Activated CD8-positive, alpha-beta memory T cell treated with anti-CD3 and anti-CD28 coated beads, Interleukin-2, amount 50 U/mL, for 4 hours (primary cell): ENCODE results near the gene REM2.

Experiments used
- DNase-seq: peaks from one replicate; pipeline ENCODE4 v3.0.0-alpha.2; 2020

Gene REM2

DNA sequence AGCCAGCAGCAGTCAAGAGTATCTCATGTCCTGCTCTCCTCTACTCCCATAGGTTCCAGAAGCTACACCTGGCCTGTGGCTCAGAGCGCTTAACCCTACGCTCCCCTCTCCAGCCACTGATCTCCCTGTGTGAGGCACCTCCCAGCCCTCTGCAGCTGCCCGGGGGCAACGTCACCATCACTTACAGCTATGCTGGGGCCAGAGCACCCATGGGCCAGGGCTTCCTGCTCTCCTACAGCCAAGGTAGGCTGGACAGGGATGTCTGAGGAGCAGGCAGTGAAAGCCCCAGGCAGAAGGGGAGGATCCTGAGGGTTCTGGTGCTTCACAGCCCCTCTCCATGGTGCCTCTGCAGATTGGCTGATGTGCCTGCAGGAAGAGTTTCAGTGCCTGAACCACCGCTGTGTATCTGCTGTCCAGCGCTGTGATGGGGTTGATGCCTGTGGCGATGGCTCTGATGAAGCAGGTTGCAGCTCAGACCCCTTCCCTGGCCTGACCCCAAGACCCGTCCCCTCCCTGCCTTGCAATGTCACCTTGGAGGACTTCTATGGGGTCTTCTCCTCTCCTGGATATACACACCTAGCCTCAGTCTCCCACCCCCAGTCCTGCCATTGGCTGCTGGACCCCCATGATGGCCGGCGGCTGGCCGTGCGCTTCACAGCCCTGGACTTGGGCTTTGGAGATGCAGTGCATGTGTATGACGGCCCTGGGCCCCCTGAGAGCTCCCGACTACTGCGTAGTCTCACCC is 7.8 kb upstream of the REM2 start:
- no peak for DNase-seq

DNA sequence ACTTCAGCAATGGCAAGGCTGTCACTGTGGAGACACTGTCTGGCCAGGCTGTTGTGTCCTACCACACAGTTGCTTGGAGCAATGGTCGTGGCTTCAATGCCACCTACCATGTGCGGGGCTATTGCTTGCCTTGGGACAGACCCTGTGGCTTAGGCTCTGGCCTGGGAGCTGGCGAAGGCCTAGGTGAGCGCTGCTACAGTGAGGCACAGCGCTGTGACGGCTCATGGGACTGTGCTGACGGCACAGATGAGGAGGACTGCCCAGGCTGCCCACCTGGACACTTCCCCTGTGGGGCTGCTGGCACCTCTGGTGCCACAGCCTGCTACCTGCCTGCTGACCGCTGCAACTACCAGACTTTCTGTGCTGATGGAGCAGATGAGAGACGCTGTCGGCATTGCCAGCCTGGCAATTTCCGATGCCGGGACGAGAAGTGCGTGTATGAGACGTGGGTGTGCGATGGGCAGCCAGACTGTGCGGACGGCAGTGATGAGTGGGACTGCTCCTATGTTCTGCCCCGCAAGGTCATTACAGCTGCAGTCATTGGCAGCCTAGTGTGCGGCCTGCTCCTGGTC is 7.2 kb upstream of the REM2 start:
- no peak for DNase-seq

DNA sequence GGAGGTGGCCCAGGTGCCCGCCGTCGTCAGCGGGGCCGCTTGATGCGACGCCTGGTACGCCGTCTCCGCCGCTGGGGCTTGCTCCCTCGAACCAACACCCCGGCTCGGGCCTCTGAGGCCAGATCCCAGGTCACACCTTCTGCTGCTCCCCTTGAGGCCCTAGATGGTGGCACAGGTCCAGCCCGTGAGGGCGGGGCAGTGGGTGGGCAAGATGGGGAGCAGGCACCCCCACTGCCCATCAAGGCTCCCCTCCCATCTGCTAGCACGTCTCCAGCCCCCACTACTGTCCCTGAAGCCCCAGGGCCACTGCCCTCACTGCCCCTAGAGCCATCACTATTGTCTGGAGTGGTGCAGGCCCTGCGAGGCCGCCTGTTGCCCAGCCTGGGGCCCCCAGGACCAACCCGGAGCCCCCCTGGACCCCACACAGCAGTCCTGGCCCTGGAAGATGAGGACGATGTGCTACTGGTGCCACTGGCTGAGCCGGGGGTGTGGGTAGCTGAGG is 6.0 kb upstream of the REM2 start:
- no peak for DNase-seq

- DNase-seq, result no peak
Observed at GRCh38 chr14:22878271-22879246, 4.5 kb upstream of the REM2 start.

GRCh38 chr14:22882064-22882463 is 958 bp upstream of the REM2 start:
- DNase-seq, result no peak

GRCh38 chr14:22882529-22883172 is 371 bp upstream of the REM2 start:
- peak; percentile 59 for DNase-seq

DNA sequence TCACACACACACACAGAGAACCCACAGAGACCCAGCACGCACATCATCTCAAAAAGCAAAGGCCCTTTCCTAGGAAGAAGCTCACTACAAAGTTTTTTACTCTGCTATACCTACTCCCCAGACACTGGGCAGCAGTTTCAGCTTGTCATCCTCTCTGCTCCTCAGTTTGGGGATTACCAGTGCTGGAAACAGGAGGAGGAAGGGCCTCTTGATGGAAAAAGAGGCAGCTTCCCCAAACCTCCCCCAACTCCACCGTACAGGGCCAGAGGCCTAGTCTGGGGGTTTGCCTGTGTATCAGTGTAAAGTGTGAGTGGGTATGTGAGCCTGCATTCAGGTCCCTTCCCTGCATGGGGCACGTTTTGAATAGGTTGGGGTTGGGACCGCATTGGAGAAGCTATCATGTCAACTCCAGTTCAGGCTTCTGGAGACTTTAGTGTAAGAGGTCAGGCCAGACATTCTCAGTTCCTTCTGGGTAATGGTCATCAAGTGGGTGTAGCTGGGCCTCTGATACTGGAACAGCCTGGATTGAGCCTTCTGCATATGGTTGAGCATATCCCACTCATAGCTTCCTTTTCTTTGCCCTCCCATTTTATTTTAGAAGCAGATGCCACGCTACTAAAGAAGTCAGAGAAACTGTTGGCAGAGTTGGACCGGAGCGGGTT is 1.2 kb downstream of the REM2 start:
- no peak for DNase-seq

DNA sequence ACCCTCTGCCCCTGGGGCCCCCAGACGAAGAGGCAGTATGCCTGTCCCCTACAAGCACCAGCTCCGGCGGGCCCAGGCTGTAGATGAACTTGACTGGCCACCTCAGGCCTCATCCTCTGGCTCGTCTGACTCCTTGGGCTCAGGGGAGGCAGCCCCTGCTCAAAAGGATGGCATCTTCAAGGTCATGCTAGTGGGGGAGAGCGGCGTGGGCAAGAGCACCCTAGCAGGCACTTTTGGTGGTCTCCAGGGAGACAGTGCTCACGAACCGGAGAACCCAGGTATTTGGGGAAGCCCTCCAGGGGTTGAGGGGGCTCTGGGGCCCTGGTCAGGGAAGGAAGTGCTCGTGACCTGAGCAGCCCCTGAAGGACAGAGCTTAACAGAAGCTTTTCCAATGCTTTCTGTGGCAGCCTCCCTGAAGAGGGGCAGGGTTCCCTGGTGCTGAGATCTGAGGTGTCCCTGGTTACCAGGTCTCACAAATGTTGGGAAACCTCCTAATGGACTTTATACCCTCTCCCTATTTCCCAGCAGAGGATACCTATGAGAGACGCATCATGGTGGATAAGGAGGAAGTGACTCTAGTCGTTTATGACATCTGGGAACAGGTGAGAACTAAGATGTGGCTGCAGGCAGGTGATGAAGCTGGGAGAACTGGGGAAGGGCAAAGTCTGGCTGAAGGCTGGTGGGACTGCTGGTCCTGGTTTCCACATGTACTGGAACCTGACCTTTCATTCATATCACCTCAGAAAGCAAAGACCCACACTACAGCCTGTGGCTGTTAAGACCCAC is 1.9 kb downstream of the REM2 start:
- DNase-seq, result no peak

GRCh38 chr14:22885975-22886374 is 3.0 kb downstream of the REM2 start:
- no peak for DNase-seq

- DNase-seq, result peak; percentile 62
Observed at GRCh38 chr14:22886500-22887259, 3.7 kb downstream of the REM2 start.

DNA sequence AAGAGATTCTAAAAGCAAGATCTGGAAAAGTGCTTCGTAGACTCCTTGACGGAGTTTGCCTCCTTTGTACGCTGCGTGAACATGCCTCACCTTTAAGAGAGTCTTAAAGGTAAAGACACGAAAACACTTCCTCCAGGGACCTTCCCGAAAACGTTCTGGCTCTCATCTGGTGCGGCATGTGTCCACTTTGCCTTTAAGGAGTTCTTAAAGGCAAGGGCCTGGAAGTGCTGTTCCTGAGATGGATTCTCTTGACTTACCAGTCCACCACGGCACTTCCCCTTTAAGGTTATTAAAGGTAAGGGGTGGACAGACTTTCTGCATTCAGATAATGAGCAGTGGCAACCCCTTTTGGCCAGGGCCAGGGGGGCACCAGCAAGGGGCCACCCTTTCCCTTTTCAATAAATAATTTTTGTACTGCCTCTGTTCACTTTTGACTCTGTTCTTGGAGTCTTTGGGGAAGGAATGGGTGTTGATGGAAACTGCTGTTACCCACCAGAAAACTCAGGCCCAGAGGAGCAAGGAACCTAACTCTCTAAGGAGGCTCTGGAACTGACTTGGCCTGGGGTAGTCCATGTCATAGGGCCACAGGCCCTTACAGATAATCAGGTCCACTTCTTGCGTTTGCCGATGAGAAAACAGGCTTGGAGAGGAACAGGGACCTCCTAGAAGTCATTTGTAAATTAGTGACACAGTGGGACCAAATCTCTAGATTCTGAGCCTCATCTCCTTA is 4.4 kb downstream of the REM2 start:
- no peak for DNase-seq

DNA sequence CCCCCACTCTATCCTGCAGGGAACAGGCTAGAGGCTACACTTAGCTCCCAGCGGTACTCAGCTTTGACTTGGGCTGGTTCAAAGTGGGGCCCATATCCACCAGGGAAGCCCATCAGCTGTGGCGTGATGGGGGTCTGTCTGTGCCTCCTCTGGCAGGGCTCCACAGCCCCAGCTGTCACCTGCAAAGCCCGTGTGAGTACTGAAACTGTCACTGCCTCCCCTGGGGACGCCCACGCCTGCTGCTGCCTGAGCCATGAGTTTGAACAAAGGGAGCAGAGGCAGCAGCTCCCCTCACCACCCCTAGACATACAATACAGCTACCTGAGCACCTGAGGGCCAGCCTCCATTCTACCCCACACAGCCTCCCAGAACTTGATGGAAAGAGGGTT is 5.0 kb downstream of the REM2 start:
- DNase-seq, result peak; percentile 69

GRCh38 chr14:22888662-22889061 is 5.6 kb downstream of the REM2 start:
- DNase-seq, result no peak

DNA sequence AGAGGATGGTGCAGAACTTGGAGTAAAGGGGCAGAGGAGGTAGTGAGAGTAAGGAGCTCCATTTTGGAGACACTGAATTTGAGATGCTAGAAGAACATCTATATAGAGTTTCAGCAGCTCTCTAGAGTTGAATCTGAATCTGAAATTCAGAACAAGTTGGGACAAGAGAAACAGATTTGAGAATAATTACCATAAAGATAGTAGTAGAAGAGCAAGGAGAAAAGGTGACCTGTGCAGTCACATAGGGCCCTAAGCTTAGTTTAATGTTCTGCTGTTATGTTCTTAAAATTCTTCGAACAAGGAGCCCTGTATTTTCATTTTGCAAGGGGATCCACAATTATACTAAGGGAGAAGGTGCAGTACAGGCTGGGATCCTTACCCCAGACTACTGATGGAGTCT is 7.4 kb downstream of the REM2 start:
- no peak for DNase-seq

- no peak for DNase-seq
Observed at GRCh38 chr14:22892488-22892887, 9.5 kb downstream of the REM2 start.

- no peak for DNase-seq
Observed at GRCh38 chr14:22893706-22894105, 10.7 kb downstream of the REM2 start.

DNA sequence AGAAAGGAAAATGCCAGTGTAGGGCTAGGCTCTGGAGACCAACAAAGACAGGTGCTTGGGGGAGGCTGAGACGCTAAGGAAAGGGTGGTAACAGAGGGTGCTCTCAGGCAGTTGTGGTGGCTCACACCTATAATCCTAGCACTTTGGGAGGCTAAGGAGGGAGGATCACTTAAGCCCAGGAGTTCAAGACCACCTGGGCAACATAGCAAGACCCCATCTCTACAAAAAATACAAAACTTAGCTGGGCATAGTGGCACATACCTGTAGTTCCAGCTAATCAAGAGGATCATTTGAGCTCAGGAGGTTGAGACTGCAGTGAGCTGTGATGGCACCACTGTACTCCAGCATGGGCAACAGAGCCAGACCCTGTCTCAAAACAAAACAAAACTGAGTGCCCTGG is 12.4 kb downstream of the REM2 start:
- no peak for DNase-seq

DNA sequence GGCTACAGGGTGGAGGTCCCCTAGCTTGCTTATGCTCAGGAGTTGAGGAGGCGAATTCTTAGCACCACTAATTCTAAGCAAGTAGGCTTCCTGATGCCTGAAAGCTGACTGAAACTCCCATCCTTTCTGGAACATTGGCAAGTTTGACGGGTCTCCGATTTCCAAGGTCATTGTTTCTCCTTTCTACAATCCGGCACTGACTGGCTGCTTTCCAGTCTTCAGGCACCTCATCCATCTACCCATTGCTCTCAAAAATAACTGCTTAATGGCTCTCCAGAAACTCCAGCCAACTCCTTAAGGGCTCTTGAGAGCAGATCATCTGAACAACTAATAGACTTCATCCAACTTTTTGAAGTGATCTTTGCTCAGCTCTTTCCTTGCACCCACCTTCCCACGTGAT is 13.3 kb downstream of the REM2 start:
- DNase-seq, result no peak

DNA sequence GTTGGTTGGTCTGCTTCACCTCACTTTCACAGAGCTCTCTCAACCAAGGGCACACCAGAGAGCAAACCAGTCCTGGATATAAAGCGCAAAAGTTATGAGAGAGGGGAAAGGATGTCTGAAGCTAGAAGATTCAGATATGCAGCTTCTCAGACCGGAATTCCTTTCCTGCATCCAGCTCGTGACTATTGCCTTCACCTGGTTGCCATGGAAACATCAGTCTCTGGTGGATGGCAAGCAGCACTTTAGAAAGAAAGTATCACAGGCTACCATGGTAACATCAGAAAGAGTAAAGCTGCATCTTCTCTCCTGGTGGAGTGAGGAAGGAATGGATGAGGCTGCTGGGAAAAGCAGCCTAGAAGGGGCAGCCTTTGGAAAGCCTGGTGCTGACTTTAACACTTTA is 13.7 kb downstream of the REM2 start:
- no peak for DNase-seq

DNA sequence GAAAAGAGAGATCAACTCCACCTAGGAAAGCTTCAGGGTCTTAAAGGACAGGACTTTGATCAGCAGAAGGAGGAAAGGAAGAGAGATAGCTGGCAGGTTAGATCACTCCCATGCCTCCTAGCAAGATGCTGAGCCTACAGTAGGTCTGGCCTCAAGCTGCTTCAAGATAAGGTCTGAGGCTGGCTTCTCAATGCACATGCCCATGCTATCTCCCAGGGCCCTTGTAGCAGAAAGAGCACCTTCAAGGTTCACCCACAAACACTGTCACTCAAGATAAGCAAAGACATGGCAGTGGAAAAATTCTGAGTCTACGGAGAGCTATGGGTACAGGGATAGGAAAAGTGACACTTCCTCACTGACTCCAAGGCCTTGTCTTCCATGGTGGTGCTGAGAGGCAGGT is 14.3 kb downstream of the REM2 start:
- DNase-seq, result no peak
